Central memory CD8-positive, alpha-beta T cell (primary cell): ENCODE results near the gene RDH16.
"Not testable (repeated sequence)": the region's sequence is repeated elsewhere in the genome, so short reads cannot be mapped to it uniquely, and the experiment has no call there.

Source experiments
- ATAC-seq: fragments of 150-1000 bp; cut with Tn5 transposase; replicated peaks from 2 replicates; pipeline ENCODE4 v1.10.0; 2022; ENCODE audit warnings: mild to moderate bottlenecking, moderate FRiP score, moderate number of reproducible peaks; ENCODE audit not compliant: poor library complexity, severe bottlenecking; ENCODE audit errors: extremely low read depth
- DNase-seq, 2 donors: peaks; one replicate each; pipeline ENCODE4 v3.0.0; 2021; ENCODE audit warnings: low spot score in 2 of 2
- H3K27ac Mint-ChIP-seq: one replicate; pipeline ENCODE4 v1.8.0; 2022; ENCODE audit warnings: low read depth, mild to moderate bottlenecking, moderate library complexity, mixed read lengths
- H3K27me3 Mint-ChIP-seq: one replicate; pipeline ENCODE4 v1.8.0; 2022; ENCODE audit warnings: mixed read lengths
- H3K36me3 Mint-ChIP-seq: one replicate; pipeline ENCODE4 v1.8.0; 2022; ENCODE audit warnings: mild to moderate bottlenecking, moderate library complexity, mixed read lengths; ENCODE audit not compliant: insufficient read depth
- H3K4me1 Mint-ChIP-seq: one replicate; pipeline ENCODE4 v1.8.0; 2022; ENCODE audit warnings: mixed read lengths
- H3K4me3 Mint-ChIP-seq: one replicate; pipeline ENCODE4 v1.8.0; 2022; ENCODE audit warnings: mild to moderate bottlenecking, moderate library complexity, mixed read lengths
- H3K9me3 Mint-ChIP-seq: one replicate; pipeline ENCODE4 v1.8.0; 2022; ENCODE audit warnings: mixed read lengths

Gene RDH16

GRCh38 chr12:56941299-56942017, 15.9 kb downstream of the RDH16 start:
- Mint-ChIP-seq H3K9me3 (no peaks in the 10 kb centered on the region), H3K4me3 (no peak overlapping the region), H3K36me3 (no peaks in the 10 kb centered on the region), H3K27ac (no peak overlapping the region), H3K27me3 (peaks cover 37% of the 10 kb centered on the region), H3K4me1 (no peaks in the 10 kb centered on the region)
- ATAC-seq (no peak), DNase-seq (no peak)

GRCh38 chr12:56940942-56941298, 16.5 kb downstream of the RDH16 start:
- DNase-seq, H3K4me3 Mint-ChIP-seq, H3K4me1 Mint-ChIP-seq, H3K27ac Mint-ChIP-seq, H3K36me3 Mint-ChIP-seq, ATAC-seq, H3K9me3 Mint-ChIP-seq: not testable (repeated sequence)
- peaks cover 35% of the 10 kb centered on the region for H3K27me3 Mint-ChIP-seq

- ATAC-seq (no peak), DNase-seq (no peak)
- Mint-ChIP-seq H3K4me3 (no peak overlapping the region), H3K9me3 (no peaks in the 10 kb centered on the region), H3K4me1 (peaks cover 5% of the 10 kb centered on the region), H3K27me3 (peaks cover 20% of the 10 kb centered on the region), H3K27ac (no peak overlapping the region), H3K36me3 (no peaks in the 10 kb centered on the region)
These were observed 21.7 kb downstream of the RDH16 start for GRCh38 chr12:56935752-56936151.

- no peaks in the 10 kb centered on the region for H3K36me3 Mint-ChIP-seq
- H3K4me3 Mint-ChIP-seq, result no peak overlapping the region
- peaks cover 5% of the 10 kb centered on the region for H3K4me1 Mint-ChIP-seq
- H3K27ac Mint-ChIP-seq, result no peak overlapping the region
- DNase-seq (no peak), ATAC-seq (no peak)
- H3K27me3 Mint-ChIP-seq, result peaks cover 20% of the 10 kb centered on the region
- no peaks in the 10 kb centered on the region for H3K9me3 Mint-ChIP-seq
These were observed 22.3 kb downstream of the RDH16 start for GRCh38 chr12:56935157-56935556.

GRCh38 chr12:56933826-56934625, 23.4 kb downstream of the RDH16 start, which contains the start of gene SDR9C7:
Gene SDR9C7 (minus strand): TSS chr12:56934408. CDS start chr12:56934261, 147 bp downstream.
- no peak within 1 kb of the TSS for H3K4me3 Mint-ChIP-seq
- peaks cover 20% of the 10 kb centered on the region for H3K27me3 Mint-ChIP-seq
- H3K27ac Mint-ChIP-seq, result no peak within 1 kb of the TSS
- DNase-seq, result no peak
- no peaks in the 10 kb centered on the region for H3K9me3 Mint-ChIP-seq
- no peak for ATAC-seq
- H3K36me3 Mint-ChIP-seq, result no peaks in the 10 kb centered on the region
- peaks cover 5% of the 10 kb centered on the region for H3K4me1 Mint-ChIP-seq

- Mint-ChIP-seq H3K27ac (no peak overlapping the region), H3K4me1 (peaks cover 5% of the 10 kb centered on the region), H3K4me3 (no peak overlapping the region)
These were observed 24.5 kb downstream of the RDH16 start for GRCh38 chr12:56932867-56933266.

GRCh38 chr12:56932146-56932545, 25.3 kb downstream of the RDH16 start:
- no peaks in the 10 kb centered on the region for H3K36me3 Mint-ChIP-seq
- H3K9me3 Mint-ChIP-seq, result no peaks in the 10 kb centered on the region
- peaks cover 5% of the 10 kb centered on the region for H3K4me1 Mint-ChIP-seq
- no peak for DNase-seq
- H3K27ac Mint-ChIP-seq, result no peak overlapping the region
- peaks cover 15% of the 10 kb centered on the region for H3K27me3 Mint-ChIP-seq
- H3K4me3 Mint-ChIP-seq, result no peak overlapping the region
- ATAC-seq, result no peak

More at GRCh38 chr12:56932867-56933266, 24.5 kb downstream of the RDH16 start:
- DNase-seq, result no peak
- ATAC-seq, result no peak
- Mint-ChIP-seq H3K9me3 (no peaks in the 10 kb centered on the region), H3K36me3 (no peaks in the 10 kb centered on the region), H3K27me3 (peaks cover 16% of the 10 kb centered on the region)

GRCh38 chr12:56931474-56931978, 25.9 kb downstream of the RDH16 start:
- no peak for ATAC-seq
- no peaks in the 10 kb centered on the region for H3K9me3 Mint-ChIP-seq
- no peak for DNase-seq
- H3K27me3 Mint-ChIP-seq, result peaks cover 15% of the 10 kb centered on the region
- no peak overlapping the region for H3K4me3 Mint-ChIP-seq
- no peak overlapping the region for H3K27ac Mint-ChIP-seq
- no peaks in the 10 kb centered on the region for H3K36me3 Mint-ChIP-seq
- peaks cover 5% of the 10 kb centered on the region for H3K4me1 Mint-ChIP-seq

GRCh38 chr12:56930241-56930640, 27.2 kb downstream of the RDH16 start:
- H3K27me3 Mint-ChIP-seq, result peaks cover 25% of the 10 kb centered on the region
- H3K36me3 Mint-ChIP-seq, result no peaks in the 10 kb centered on the region

GRCh38 chr12:56929780-56930179, 27.6 kb downstream of the RDH16 start:
- Mint-ChIP-seq H3K36me3 (no peaks in the 10 kb centered on the region), H3K27me3 (peaks cover 25% of the 10 kb centered on the region), H3K4me3 (no peak overlapping the region), H3K27ac (no peak overlapping the region), H3K4me1 (peaks cover under 1% of the 10 kb centered on the region), H3K9me3 (no peaks in the 10 kb centered on the region)
- DNase-seq (no peak), ATAC-seq (no peak)

More at GRCh38 chr12:56930241-56930640, 27.2 kb downstream of the RDH16 start:
- DNase-seq (no peak), ATAC-seq (no peak)
- Mint-ChIP-seq H3K4me3 (no peak overlapping the region), H3K4me1 (peaks cover 5% of the 10 kb centered on the region), H3K9me3 (no peaks in the 10 kb centered on the region), H3K27ac (no peak overlapping the region)

- ATAC-seq (no peak), DNase-seq (no peak)
- Mint-ChIP-seq H3K4me3 (no peak overlapping the region), H3K4me1 (no peaks in the 10 kb centered on the region), H3K36me3 (no peaks in the 10 kb centered on the region), H3K27me3 (peaks cover 25% of the 10 kb centered on the region), H3K9me3 (no peaks in the 10 kb centered on the region), H3K27ac (no peak overlapping the region)
These were observed 29.1 kb downstream of the RDH16 start for GRCh38 chr12:56928262-56928661.

- Mint-ChIP-seq H3K4me3 (no peak overlapping the region), H3K9me3 (no peaks in the 10 kb centered on the region)
These were observed 30.1 kb downstream of the RDH16 start for GRCh38 chr12:56927281-56927680.

GRCh38 chr12:56922031-56922430, 35.4 kb downstream of the RDH16 start:
- Mint-ChIP-seq H3K4me1 (no peaks in the 10 kb centered on the region), H3K4me3 (no peak overlapping the region)

More at GRCh38 chr12:56927281-56927680, 30.1 kb downstream of the RDH16 start:
- Mint-ChIP-seq H3K4me1 (no peaks in the 10 kb centered on the region), H3K27me3 (peaks cover 25% of the 10 kb centered on the region), H3K27ac (no peak overlapping the region), H3K36me3 (no peaks in the 10 kb centered on the region)
- DNase-seq, result no peak
- no peak for ATAC-seq

More at GRCh38 chr12:56922031-56922430, 35.4 kb downstream of the RDH16 start:
- Mint-ChIP-seq H3K36me3 (no peaks in the 10 kb centered on the region), H3K27ac (no peak overlapping the region), H3K9me3 (peaks cover 8% of the 10 kb centered on the region), H3K27me3 (peaks cover 41% of the 10 kb centered on the region)
- ATAC-seq (no peak), DNase-seq (no peak)
